Fibroblast of skin of back (primary cell): ENCODE data around the gene INTU.

ENCODE experiments used
- DNase-seq: peaks from one replicate; pipeline ENCODE4 v3.0.0-alpha.2; 2013

INTU gene

GRCh38 chr4:127748957-127749356 is 116.2 kb downstream of the INTU start:
- DNase-seq, result no peak

DNA sequence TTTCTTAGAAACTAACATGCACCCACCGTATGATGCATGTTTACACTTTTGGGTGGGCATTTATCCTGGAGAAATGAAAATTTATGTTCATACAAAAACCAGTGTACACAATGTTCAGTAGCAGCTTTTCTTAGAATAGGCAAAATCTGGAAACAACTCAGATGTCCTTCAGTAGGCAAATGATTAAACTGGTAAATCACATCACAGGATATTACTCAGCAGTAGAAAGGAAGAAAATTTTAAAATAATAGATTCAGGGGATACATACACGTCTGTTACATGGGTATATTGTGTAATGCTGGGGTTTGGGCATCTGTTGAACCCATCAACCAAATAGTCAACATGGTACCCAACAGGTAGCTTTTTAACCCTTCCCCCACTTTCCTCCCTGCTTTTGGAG is 124.1 kb downstream of the INTU start:
- DNase-seq, result no peak

GRCh38 chr4:127759228-127759820 is 126.6 kb downstream of the INTU start:
- DNase-seq, result no peak

DNA sequence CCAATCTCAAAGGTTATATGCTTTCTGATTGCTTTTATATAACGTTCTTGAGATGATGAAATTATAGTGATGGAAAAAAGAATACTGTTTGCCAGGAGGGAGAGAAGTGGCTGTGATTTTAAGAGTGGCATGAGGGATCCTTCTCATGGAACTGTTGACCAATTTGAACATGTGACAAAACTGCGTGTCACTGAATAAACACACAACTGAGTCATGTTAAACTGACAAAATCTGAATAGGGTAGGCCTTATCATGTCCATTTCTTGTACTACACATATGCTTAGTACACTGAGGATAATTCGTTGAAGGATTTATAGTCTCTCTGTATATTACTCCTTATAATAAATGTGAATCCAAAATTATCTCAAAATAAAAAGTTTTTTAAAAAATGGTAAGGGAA is 127.1 kb downstream of the INTU start:
- peak; percentile 38 for DNase-seq

- no peak for DNase-seq
Measured at GRCh38 chr4:127771535-127772275, 138.9 kb downstream of the INTU start.

GRCh38 chr4:127772769-127773671 is 140.3 kb downstream of the INTU start:
- no peak for DNase-seq

- no peak for DNase-seq
Measured at GRCh38 chr4:127775843-127776242, 143.1 kb downstream of the INTU start.
